Colon (tissue), 2 donors: ENCODE measurements around the gene SAC3D1.

Experiments used
- FAIRE-seq: peaks from 2 replicates; lab custom pipeline; 2012; peaks lifted over from hg19 to GRCh38; lab: Jason Lieb, UNC
- donor health status: control.
- donor health status: control.

SAC3D1 gene

DNA sequence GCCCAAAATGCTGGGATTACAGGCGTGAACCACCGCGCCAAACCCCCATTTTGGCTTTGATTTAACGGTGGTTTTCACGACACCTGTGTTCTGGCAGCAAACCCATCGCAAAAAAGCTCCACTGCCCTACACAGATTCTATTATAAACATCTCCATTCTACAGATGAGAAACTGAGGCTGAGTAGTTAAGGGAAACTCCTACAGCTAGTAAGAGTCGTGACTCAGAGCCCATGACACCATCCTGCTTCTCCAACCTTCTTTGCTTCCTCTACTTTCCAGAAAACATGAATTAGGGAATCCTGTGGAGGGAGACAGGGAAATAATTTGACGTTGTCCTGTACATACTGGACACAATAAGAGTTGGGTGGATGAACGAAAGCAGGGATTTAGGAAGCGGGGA is 14.2 kb upstream of the SAC3D1 start:
- no peak for FAIRE-seq

DNA sequence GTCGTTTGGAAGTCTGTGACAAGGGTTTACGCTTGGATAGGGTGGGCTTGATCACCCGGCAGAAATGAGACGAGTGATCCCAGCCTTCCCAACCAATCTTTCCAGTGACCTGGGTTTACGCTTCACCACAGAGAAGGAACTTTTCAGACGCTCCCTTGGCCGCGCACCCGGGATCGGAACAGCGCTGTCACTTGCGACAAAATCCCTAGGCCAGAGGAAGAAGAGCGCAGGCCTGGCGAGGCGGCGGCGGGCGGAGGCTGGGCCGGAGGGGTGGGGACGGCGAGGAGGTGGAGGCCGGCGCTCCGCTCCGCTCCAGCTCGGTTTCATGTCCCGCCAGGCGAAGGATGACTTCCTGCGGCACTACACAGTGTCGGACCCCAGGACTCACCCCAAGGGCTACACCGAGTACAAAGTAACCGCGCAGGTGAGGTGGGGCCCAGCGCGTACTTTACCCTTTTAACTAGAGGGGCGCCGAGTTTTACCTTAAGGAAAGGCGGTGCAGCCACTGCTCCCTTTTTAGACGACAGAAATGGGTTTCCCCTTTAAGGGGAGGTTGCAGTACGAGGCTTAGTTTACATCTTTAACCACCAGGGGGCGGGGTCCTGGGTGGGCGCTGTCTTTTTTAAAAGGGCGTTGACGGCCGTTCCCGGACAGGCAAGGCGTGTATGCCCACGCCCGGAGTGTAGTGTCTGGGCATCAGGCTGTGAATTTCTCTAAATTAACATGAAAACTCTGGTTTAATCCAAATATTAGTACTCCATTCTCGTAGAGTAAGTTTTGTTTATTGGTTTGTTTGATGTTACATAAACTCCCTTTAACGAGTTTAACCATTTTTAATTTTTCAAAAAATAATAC is 13.6 kb upstream of the SAC3D1 start, which contains the start of gene SNX15:
SNX15 (plus strand) TSS at position 227 of the 855 bp plus-strand sequence; CDS start at position 326, 99 bp downstream.
- FAIRE-seq: no peak

DNA sequence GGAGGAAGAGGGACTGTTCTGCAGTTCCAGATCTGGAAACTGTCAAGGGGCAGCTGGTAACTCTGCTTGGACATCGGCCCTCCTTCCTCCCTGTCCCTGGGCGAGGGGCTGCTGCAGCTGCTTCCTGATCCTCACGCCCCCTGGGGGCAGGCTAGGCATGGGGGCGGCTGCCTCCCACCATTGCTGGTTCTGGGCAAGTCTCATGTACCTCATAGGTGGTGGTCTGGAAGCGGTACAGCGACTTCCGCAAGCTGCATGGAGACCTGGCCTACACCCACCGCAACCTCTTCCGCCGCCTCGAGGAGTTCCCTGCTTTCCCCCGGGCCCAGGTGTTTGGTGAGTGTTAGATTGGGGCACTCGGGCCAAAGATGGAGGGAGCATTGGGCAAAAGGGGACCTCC is 8.8 kb upstream of the SAC3D1 start:
- no peak for FAIRE-seq

DNA sequence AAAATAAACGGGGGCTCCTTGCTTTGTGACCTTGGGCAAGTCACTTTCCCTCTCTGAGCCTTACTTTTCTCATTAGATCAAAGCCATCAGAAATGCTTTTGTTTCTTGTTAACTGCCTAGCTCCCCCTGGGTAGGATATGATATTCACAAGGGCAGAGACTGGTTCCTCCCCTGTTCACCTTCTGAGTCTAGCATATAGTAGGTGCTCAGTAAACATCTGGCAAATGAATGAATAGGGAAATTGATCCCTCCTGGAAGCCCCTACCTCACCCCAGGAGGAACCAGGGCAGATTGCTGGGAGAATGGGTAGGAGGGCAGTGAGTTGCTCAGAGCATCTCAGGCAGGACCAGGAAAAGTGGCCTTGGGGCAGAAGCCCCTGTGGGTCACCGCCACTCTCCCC is 6.6 kb upstream of the SAC3D1 start:
- FAIRE-seq: no peak

DNA sequence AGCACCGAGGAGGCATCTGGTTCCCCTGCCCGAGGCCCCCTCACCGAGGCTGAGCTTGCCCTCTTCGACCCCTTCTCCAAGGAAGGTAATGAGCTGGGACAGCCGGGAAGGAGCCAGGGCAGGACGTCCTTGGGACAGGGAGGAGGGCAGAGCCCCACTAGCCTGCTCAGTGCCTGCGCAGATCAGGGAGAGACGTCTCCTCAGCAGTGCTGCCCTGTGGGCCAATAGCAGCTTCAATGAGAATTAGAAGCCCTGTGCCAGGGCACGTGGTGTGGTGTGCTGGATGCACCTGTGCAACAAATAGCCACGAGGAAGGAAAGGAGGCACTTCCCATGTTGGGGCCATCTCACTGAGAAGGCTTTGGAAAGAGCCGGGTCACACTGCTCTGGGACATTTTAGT is 5.4 kb upstream of the SAC3D1 start:
- no peak for FAIRE-seq

DNA sequence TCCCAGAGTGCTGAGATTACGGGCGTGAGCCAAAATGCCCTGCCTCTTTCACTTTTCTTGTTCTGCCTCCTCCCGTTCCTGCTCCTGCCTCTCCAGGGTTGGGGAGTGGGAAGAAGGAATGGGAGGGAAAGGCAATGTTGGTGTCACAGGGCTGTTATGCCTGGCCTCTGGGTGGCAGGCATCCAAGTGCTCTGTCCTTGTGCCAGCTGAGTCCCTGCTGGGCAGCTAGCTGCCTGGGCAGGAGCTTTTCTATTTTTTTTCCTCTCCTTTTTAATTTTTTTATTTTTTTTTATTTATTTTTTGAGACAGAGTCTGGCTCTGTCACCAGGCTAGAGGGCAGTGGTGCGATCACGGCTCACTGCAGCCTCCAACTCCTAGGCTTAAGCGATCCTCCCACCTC is 4.1 kb upstream of the SAC3D1 start:
- no peak for FAIRE-seq

DNA sequence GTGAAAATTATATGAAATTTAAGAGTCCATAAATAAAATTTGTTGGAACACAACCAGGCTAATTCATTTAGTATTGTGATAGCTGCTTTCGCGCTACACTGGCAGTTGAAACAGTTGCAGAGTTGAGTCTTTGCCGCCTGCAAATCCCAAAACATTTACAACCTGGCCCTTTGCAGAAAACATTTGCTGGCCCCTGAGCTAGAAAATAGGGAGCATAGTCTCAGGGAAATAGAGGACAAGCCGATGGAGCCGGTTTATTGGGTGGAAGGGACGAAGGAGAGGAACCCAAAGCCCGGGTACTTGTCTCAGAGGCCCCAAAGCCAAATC is 527 bp upstream of the SAC3D1 start:
- no peak for FAIRE-seq

DNA sequence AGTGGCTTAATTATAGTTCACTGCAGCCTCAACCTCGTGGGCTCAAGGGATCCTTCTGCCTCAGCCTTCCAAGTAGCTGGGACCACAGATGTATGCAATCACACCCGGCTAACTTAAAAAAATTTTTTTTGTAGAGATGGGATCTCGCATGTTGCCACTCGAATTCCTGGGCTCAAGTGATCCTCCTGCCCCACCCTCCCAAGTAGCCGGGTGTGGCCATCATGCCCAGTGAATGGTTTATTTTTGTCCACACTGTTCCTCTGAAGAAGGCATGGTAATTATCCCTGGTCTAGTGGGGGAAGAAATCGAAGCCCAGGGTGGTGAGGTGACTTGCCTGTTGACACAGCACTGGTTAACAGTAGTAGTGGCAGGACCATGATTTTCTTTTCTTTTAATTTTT is 1.9 kb downstream of the SAC3D1 start:
- FAIRE-seq: no peak

DNA sequence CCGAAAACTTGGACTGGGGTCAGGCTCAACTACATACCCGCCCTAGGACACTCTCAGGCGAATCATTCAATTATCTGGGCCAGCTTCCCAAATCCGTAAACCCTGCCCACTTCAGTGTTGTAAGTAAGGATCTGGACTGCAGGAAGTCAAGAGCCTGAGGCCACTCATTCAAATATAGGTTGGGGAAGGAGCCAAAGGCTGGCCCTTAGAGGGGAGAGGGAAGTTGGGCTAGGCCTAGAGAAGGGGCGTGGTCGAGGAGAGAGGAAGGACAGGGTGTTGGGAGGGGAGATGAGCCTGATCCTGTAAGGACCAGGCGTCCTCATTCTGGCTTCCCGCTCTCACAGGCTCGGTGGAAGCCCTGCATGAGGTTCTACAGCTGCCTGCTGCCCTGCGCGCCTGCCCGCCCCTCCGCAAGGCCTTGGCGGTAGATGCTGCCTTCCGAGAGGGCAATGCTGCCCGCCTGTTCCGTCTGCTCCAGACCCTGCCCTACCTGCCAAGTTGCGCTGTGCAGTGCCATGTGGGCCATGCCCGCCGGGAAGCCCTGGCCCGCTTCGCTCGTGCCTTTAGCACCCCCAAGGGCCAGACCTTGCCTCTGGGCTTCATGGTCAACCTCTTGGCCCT is 3.0 kb downstream of the SAC3D1 start:
- FAIRE-seq: no peak

DNA sequence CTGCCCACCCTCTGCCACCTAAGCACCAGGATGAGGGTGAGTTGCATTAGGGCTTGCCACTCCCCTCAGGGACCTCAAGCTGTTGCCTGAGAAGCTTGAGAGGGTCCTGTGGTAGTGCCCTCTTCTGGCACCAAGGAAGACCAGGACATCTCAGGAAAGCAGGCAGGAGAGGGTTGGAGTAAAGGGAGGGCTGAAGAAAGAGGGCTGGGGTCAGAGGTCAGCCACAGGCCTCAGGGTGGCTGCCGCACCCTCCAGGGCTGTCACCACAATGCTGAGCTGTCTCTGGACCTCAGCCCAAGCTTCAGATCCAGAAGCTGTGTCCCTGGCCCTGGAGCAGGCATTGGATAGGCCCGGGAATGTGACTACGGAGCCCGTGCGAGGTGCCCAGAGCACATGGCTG is 4.1 kb downstream of the SAC3D1 start:
- no peak for FAIRE-seq

DNA sequence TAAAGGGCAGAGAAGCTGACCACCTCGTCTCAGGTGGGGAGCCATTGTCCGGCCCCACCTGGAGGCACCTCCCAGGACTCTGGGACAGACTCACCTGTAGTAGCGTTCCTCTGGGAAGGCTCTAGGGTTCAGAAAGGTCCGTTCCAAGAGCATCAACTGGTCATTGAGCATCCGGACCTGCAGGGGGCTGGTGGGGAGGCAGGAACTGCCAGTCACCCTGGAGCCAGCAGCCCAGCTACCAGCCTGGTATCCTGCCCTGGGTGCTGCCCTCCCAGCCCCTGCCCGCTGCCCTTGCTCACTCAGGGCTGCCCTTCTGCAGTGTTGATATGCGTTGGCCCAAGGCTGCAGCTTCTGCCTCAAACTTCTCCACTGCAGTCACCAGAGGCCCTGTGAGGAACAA is 4.7 kb downstream of the SAC3D1 start:
- no peak for FAIRE-seq

DNA sequence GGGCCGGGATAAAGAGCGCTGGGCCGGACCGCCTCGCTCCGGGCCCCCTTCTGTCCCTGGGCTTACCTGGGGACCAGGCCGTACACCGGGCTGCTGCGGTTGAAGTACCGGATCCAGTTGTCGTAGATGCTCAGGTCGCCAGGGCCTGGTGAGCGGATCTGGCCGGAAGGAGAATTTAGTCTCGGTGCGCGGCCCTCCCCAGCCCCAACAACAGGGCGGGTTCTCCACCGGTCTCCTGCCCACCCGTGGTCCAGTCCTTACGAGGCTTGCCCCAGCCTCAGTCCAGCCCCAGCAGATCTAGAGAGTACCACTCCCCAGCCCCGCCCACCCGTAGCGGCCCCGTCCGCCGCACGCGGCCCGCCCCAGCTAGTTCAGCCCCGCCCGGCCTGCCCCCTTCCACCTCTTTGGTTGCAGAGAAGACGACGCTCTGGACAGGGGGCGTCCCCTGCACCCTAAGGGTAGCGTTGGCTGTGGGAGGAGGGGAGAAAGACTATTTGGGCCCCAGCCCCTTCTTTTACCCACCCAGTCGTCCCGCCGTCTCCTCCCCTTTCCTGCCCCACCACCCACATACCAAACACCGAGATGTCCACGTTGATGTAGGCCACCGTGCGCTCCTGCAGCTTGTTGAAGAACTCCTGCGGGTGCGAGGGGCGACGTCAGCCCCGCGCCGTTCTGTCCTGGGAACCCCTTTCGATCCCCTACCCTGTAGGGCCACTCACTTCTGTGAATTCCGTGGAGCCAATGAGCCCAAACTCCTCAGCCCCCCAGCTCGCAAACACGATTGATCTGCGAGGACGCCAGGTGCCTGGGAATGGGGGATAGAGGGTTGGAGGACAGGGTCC is 6.8 kb downstream of the SAC3D1 start:
- FAIRE-seq: no peak

DNA sequence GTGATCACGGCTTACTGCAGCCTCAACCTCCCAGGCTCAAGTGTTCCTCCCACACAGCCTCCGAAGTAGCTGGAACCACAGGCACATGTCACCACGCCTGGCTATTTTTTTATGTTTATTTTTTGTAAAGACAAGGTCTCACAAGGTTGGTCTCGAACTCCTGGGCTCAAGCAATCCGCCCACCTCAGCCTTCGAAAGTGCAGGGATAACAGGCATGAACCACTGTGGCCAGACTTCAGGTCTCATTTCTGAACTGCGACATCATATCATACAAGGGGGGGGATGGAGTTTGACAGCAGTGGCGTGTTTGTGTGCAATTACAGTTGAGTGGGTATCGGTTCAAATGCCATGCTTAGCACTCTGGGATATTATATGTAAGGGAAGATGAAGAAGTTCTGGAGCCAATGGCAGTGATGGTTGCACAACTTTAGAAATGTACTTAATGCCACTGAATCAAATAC is 10.4 kb downstream of the SAC3D1 start:
- no peak for FAIRE-seq

DNA sequence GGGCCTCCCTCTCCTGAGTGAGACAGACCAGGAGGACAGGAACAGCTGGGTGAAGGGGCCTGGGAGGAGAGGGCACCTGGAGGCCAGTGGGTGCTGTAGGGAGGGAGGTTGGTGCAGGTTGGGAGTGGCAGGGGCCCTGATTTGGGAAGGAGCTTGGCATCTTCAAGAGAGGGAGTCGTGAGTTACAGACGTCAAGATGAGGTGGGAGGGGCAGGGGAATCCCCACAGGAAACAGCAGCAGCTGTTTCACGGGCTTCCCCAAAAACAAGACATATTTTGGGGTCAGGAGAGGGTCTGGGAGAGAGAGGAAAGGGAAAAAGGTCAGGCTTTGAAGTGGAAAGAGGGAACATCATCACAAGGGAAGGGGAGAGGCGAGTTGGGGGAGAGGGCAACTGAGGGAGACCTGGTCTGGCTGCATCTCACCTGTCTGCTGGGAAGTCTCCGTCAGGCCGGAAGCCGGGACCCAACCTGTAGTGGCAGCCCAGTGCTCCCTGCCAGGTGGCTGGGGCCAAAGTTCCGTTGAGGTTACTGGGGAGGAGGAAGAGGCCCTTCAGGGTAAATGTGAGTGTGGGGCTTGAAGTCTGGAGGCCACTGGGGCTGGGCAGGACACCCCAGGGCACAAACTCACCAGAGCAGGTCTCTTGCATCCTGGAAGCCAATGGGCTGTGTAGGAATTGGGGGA is 13.0 kb downstream of the SAC3D1 start:
- FAIRE-seq: no peak

DNA sequence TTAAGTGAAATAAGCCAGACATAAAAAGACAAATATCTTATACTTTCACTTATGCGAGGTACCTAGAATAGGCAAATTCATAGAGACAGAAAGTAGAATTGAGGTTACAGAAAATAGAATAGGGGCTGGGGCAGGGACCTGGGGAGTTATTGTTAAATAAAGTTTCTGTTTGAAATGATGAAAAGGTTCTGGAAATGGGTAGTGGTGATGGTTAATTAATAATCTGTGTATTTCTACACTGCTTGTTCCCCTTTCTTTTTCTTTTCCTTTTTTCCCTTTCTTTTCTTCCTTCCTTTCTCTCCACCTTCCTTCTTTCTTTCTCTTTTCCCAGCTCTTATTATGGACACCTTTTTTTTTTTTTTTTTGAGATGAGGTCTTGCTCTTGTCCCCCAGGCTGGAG is 14.5 kb downstream of the SAC3D1 start:
- FAIRE-seq: no peak

DNA sequence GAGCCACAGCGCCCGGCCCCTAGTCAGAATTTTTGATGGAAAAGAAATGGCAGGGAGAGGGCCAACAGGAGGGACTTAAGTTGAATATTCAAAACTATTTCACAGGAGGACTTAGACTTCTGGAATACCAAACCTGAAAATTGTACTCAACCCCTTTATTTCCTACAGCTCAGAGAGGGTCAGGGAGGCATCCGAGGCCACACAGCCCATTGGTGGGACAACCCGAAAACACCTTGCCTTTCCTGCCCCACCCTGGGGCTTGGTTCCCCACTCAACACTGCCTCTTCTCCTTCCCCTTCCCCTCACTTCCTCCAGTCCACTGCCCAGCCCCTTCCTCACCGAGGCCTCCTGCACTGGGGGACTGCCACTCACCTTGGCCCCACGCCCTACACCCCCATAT is 16.0 kb downstream of the SAC3D1 start:
- FAIRE-seq: no peak

DNA sequence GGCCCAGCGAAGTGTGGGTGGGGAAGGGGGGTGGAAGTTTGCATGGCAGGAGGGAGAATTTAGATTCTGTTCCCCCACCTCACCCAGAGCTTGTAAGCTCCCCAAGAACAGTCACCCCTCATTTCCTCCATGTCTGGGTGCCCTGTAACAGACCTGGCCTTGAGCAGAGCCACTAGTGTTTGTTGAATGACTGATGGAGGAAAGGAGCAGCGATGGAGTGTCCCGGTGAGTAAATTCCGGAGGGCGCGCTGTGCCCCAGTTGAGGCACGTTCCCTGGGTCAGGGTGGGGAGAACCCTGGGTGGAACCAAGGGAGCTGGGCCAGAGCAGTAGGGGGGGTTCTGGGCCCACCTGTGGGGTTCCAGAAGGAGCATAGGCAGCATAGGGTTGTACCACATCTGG is 16.5 kb downstream of the SAC3D1 start:
- FAIRE-seq: no peak

DNA sequence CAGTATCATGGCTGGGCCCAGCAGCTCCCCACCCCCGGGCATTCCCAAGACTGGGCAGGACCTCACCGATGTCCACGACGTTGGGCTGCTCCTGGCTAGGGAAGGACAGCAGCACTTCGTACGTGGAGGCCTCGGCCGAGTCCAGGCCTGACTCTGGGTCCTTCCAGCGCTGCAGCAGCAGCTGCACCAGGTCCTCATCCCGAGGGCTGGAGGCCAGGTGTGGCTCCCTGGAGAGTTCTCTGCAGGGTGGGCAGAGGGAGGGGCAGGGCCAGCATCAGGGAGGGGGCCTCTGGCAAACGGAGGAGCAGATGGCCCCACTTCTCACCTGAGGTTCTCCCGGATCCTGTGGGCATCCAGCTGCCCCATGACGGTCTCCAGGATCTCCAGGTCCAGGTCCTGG is 17.0 kb downstream of the SAC3D1 start:
- no peak for FAIRE-seq

DNA sequence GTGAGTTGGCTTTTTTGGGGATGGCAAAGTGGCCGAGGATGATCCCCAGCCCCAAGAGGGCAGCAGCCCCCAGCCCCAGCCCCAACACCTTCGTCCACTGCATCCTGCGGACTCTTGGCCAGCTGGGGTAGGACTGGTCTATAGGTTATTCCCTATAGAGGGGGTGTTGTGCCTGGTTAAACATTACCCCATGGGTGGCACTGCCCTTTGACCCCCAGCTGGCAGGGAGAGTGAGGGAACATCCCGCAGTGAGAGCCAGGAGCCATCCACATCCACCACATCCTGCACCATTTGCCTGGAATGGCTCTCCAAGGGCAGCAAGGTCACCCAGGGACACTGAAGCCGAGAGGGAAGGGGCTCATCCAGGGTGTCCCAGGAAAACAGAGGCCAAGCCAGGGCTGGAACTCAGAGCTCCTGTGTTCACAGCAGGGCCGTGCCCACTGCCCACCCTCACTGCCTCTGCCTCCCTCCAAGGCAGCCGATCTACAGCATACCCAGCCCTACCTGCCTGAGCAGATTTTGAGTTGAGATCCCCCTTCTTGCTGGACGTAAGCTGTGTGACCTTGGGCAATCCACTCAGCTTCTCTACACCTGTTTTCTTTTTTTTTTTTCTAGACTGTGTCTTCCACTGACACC is 17.5 kb downstream of the SAC3D1 start, which contains the start of gene NAALADL1:
NAALADL1 (minus strand) TSS at position 135 of the 636 bp plus-strand sequence; CDS start at position 103, 32 bp downstream.
- no peak for FAIRE-seq

DNA sequence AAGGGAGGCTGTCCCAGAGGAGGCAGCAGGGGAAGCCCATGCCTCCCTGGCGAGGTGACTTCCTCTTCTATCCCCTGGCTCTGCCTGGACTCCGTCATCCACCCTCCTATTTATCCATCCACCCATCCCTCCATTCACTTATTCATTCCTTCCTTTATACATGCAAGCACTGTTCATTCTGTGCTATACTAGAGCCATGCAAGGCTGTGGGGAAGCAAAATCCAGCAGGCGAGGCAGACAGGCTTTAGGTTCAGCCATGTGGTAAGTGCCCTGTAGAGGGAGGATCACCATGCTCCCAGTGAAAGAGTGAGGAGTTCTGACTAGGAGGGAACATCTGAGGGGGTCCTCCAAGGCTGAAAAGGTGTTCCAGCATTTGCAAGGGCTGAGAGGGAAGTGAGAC is 18.5 kb downstream of the SAC3D1 start:
- FAIRE-seq: no peak

DNA sequence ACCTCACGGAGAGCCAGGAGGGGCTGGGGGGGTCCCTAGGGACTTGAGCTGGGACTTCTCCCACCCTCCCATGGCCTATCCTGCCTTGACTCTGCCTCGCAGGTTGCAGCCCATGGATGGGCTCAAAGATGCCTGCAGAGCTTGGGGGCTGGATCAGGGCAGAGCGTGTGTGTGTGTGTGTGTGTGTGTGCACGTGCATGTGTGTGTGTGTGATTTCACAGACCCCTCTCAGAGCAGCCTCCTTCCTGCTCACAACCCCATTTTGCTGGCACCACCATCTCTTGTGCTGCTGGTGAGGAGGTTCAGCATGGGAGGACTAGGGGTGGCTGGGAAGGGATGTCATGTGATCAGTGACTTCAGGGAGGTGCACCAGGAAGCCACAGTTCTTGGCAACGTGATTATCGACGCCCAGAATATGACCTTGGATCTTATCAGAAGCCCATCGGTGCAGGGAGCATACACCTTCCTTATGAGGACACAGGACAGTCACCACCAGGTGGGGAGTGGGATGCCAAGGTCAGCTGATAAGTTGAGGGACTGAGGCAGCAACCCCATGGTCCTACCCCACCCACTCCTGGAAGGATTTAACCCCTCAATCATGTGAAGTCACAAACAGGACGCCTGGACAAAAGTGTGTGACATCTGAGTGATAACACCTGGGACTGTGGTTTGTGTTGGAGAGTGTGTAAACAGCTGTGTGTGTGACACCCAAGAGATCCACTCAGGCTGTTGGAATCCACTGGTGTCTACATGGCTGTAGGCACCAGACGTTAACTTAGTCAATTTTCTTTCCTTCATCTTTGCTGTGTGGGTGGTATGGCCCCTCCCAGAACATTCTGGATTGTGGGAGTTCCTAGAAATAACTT is 19.2 kb downstream of the SAC3D1 start:
- no peak for FAIRE-seq
